ENCODE results near the gene NEURL1B.

DNA sequence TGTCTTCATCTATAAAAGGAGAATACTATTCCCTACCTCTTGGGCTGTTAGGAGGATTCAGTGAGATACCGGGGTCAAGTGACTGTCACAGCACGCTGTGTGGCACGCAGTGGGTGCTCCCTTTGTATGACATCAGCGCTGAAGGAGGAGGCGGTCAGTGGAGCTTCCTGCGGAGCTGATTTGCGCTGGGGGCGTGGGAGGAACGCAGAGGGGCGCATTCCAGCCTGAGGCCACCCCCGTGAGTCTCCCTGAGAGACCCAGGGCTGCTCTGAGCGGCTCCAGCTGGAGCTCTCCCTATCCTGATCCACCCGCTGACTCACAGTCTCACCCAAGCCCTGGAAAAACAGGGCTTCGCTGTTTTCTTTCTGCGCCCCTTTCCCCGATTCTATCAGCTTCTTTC is 24.3 kb upstream of the NEURL1B start:
- TF ChIP-seq, protein P1, sequence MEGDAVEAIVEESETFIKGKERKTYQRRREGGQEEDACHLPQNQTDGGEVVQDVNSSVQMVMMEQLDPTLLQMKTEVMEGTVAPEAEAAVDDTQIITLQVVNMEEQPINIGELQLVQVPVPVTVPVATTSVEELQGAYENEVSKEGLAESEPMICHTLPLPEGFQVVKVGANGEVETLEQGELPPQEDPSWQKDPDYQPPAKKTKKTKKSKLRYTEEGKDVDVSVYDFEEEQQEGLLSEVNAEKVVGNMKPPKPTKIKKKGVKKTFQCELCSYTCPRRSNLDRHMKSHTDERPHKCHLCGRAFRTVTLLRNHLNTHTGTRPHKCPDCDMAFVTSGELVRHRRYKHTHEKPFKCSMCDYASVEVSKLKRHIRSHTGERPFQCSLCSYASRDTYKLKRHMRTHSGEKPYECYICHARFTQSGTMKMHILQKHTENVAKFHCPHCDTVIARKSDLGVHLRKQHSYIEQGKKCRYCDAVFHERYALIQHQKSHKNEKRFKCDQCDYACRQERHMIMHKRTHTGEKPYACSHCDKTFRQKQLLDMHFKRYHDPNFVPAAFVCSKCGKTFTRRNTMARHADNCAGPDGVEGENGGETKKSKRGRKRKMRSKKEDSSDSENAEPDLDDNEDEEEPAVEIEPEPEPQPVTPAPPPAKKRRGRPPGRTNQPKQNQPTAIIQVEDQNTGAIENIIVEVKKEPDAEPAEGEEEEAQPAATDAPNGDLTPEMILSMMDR (IDR thresholded peaks at IDR 0.05 in 8 of 11, conservative IDR thresholded peaks at IDR 0.05 in 3 of 11), result no peak
- TF ChIP-seq POLR2AphosphoS5 (IDR thresholded peaks at IDR 0.05), result peak in 2 of 3 donors; percentile 63 to 69

Data from spleen (tissue), 7 donors.